BE2C (cell line): ENCODE data around the gene IRAK1.

Source experiments
- DNase-seq: peaks from one replicate; pipeline ENCODE4 v3.0.0-alpha.2; 2020
- H3K27me3 ChIP-seq: fragments of 250-450 bp; sonication (Bioruptor Pico); 2 replicates; pipeline ENCODE4 v1.5.1; 2020; ENCODE audit warnings: mild to moderate bottlenecking
- H3K36me3 ChIP-seq: fragments of 250-450 bp; sonication (Bioruptor Pico); 2 replicates; pipeline ENCODE4 v1.5.1; 2020; ENCODE audit warnings: mild to moderate bottlenecking
- H3K4me1 ChIP-seq: fragments of 250-450 bp; sonication (Bioruptor Pico); 2 replicates; pipeline ENCODE4 v1.5.1; 2020
- H3K4me3 ChIP-seq: 2 replicates; pipeline ENCODE4 v1.5.1; 2011; ENCODE audit warnings: low read depth, low read length
- H3K9me3 ChIP-seq: fragments of 250-450 bp; sonication (Bioruptor Pico); 2 replicates; pipeline ENCODE4 v1.5.1; 2020
- TF ChIP-seq, protein P1 (sequence below): IDR thresholded peaks from 2 replicates; pipeline ENCODE4 v1.5.1; 2012; ENCODE audit warnings: mild to moderate bottlenecking, low read depth, low read length

The IRAK1 gene

GRCh38 chrX:153967536-153968224, 52.0 kb downstream of the IRAK1 start:
- Histone ChIP-seq H3K4me1 (peaks cover 3% of the 10 kb centered on the region; the same call in 1 of the 2 replicates), H3K4me3 (no peak overlapping the region), H3K9me3 (no peaks in the 10 kb centered on the region), H3K36me3 (peaks cover 54% of the 10 kb centered on the region), H3K27me3 (no peaks in the 10 kb centered on the region)
- TF ChIP-seq, protein P1, sequence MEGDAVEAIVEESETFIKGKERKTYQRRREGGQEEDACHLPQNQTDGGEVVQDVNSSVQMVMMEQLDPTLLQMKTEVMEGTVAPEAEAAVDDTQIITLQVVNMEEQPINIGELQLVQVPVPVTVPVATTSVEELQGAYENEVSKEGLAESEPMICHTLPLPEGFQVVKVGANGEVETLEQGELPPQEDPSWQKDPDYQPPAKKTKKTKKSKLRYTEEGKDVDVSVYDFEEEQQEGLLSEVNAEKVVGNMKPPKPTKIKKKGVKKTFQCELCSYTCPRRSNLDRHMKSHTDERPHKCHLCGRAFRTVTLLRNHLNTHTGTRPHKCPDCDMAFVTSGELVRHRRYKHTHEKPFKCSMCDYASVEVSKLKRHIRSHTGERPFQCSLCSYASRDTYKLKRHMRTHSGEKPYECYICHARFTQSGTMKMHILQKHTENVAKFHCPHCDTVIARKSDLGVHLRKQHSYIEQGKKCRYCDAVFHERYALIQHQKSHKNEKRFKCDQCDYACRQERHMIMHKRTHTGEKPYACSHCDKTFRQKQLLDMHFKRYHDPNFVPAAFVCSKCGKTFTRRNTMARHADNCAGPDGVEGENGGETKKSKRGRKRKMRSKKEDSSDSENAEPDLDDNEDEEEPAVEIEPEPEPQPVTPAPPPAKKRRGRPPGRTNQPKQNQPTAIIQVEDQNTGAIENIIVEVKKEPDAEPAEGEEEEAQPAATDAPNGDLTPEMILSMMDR, result no peak
- DNase-seq, result peak; percentile 3

DNA sequence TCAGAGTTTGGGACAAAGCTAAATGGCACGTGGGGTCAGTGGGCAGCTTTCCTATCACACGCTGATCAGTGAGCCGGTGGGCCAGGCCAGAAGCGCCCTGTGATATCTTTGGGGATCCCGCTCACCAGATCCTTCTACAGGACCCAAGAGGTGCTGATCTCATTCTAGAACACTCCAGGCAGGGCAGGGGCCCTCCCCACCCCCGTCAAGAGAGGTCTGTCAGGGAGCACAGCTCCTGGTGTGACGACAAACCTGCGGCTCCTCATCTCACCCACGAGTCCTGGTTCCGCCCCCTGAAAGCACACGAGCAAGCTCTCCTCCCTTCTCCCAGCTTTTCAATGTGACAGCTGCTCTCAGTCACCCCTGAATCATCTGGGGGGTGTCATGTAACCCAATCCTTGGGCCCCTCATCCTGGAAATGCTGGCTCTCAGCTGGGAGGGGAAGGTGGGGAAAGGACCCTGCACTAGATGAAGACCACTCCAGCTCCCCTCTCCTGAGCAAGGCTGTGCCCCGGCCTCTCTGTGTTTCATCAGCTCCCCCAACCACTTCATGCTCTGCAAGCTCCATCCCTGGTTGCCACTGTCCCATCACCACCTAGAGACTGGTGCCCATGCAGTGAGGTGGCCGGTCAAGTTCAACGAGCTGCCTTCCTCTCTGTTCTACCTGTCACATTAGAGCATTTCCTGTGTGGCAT, 52.7 kb downstream of the IRAK1 start:
- H3K9me3 ChIP-seq, result no peaks in the 10 kb centered on the region
- H3K27me3 ChIP-seq, result no peaks in the 10 kb centered on the region
- peak; percentile 5 for DNase-seq
- peaks cover 3% of the 10 kb centered on the region; the same call in 1 of the 2 replicates for H3K4me1 ChIP-seq
- peaks cover 61% of the 10 kb centered on the region for H3K36me3 ChIP-seq
- TF ChIP-seq, protein P1, result no peak
- H3K4me3 ChIP-seq, result no peak overlapping the region

DNA sequence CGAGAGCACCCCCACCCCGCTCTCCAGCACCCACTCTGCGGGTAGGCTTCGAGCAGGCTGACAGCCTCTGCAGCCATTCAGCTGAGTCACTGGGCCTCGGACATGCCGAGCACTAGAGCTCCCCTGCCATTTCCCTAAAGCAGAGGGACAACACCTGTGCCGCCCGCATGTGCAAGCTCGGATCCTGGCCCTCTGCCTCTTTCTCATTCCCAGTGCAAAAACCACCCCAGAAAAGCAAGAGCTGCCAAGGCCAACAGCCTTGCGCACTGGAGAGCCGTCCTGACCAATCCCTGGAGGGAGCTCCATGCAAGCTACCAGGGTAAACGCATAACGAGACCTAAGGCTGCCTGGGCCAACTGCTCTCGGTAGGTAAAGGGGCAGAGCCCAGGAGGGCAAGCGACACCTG, 53.4 kb downstream of the IRAK1 start:
- H3K36me3 ChIP-seq, result peaks cover 65% of the 10 kb centered on the region
- H3K27me3 ChIP-seq, result no peaks in the 10 kb centered on the region
- TF ChIP-seq, protein P1, result no peak
- H3K4me1 ChIP-seq, result peaks cover 3% of the 10 kb centered on the region; the same call in 1 of the 2 replicates
- no peak overlapping the region for H3K4me3 ChIP-seq
- H3K9me3 ChIP-seq, result no peaks in the 10 kb centered on the region
- no peak for DNase-seq

GRCh38 chrX:153965406-153965805, 54.3 kb downstream of the IRAK1 start:
- Histone ChIP-seq H3K27me3 (no peaks in the 10 kb centered on the region), H3K9me3 (no peaks in the 10 kb centered on the region), H3K36me3 (peaks cover 67% of the 10 kb centered on the region), H3K4me1 (peaks cover 3% of the 10 kb centered on the region; the same call in 1 of the 2 replicates), H3K4me3 (no peak overlapping the region)
- TF ChIP-seq, protein P1, result no peak
- DNase-seq, result peak; percentile 0

GRCh38 chrX:153964105-153964504, 55.6 kb downstream of the IRAK1 start:
- H3K36me3 ChIP-seq, result peaks cover 80% of the 10 kb centered on the region
- H3K27me3 ChIP-seq, result no peaks in the 10 kb centered on the region
- TF ChIP-seq, protein P1, result no peak

DNA sequence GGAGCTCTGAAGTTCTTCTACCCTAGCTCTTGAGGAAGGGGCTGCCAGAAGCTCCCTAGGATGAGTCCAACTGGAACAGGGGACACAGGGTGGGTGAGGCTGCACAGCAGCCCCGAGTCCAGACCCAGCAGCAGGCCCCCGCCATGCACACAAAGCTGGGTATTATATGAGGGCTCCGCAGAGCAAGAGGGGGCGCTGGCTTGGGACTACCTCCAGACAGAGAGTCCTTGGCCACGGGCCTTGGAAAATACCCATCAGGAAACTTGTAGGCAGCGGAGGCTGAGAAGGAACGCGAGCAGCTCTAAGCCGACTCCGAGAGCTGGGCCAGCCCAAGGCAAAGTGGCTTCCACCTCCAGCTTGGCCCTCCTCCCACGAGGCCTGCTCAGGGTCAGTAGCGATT, 56.2 kb downstream of the IRAK1 start:
- peaks cover 82% of the 10 kb centered on the region for H3K36me3 ChIP-seq
- TF ChIP-seq, protein P1, result no peak

More at GRCh38 chrX:153964105-153964504, 55.6 kb downstream of the IRAK1 start:
- no peak overlapping the region for H3K4me3 ChIP-seq
- DNase-seq, result no peak
- H3K4me1 ChIP-seq, result peaks cover 3% of the 10 kb centered on the region; the same call in 1 of the 2 replicates
- H3K9me3 ChIP-seq, result no peaks in the 10 kb centered on the region

More for the DNA sequence above, 56.2 kb downstream of the IRAK1 start:
- no peak for DNase-seq
- no peaks in the 10 kb centered on the region for H3K9me3 ChIP-seq
- H3K27me3 ChIP-seq, result no peaks in the 10 kb centered on the region
- no peak overlapping the region for H3K4me3 ChIP-seq
- peaks cover 3% of the 10 kb centered on the region; the same call in 1 of the 2 replicates for H3K4me1 ChIP-seq
